T-helper 2 cell treated with Interferon-gamma antibody and Interleukin-4, amounts not matched to agents 100 ng/mL and 5 ng/mL, for 36 hours (primary cell): ENCODE measurements around the gene MTX2. TPM values are rescaled to one million over a fixed set of nuclear protein-coding genes. Genes with fewer than 3 reads are reported as not detected.

ENCODE experiments used
- intact Hi-C: fragments of 100-400 bp; cut with micrococcal nuclease; formaldehyde crosslinking; loops from one replicate; pipeline ENCODE4 v1.15.1; 2023
- total RNA-seq: library from RNA; stranded (reverse); gene quantifications from 2 replicates; pipeline ENCODE4 v1.2.3, GENCODE V29; 2022

The MTX2 gene
- 15.8 TPM in 2 replicates for total RNA-seq

DNA sequence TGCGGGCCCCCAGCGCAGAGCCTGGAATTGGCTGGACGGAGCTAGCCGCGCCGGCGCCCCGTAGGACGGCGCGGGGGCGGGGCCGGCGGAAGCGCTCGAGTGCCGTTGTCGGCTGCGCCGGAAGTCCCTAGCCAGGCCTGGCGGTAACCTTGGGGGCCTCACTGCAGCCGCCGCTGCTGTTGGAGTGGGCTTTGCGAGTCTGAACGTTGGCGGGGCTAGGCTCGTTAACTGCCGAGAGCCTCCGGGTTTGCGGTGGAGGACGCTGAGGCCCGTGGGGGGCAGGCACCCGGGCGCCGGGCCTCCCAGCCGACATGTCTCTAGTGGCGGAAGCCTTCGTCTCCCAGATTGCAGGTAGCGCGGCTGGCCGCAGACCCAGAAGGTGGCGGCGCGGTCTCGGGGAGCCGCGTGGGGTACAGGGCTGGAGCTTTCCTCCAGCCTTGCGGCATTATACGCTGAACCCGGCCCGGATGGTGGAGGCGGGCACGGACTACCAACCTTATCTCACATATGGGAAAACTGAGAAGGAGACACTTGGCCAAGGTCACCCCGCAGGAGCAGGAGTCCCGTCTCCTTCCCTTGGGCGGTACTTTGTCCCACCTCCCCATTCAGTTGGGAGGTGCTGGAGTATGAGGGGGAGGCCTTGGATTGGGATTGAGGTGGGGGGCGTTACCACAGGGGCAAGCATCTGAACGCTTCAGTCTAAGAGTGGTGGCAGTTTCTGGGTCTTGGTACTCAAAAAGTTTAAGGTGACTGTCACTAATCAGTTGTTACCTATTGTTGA, at the start of gene MTX2:
MTX2 (plus strand) TSS at position 124 of the 781 bp plus-strand sequence; CDS start at position 312, 188 bp downstream.
- intact Hi-C loops = loop anchor here (1.0 to 10.0 kb wide), 2 partner anchors 267 to 875 kb away; partner anchors contain the start of gene LNPK

GRCh38 chr2:176227874-176228273, 41.4 kb upstream of the MTX2 start:
- intact Hi-C loops = no loop called here

GRCh38 chr2:176234156-176234555, 35.1 kb upstream of the MTX2 start:
- intact Hi-C loops = no loop called here

DNA sequence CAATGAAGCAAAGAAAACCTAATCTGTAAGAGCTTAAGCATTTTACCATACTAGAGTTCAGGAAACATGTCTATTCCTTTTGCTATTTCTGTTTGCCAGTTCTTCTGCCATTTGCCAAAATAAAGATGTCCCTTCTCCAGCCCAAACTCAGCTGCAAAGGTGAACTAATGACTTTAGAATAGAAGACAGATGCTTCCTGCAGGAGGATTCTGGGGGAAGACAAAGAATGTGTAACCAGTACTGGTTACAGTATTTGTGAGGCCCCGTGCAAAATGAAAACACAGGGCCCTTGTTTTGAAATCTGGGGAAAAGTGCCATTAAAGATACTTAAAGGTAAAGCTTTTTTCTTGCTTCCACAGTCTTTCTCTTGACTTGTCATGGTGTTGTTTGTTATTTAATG, 34.3 kb upstream of the MTX2 start:
- intact Hi-C loops = no loop called here

GRCh38 chr2:176237456-176237855, 31.8 kb upstream of the MTX2 start:
- intact Hi-C loops = no loop called here

DNA sequence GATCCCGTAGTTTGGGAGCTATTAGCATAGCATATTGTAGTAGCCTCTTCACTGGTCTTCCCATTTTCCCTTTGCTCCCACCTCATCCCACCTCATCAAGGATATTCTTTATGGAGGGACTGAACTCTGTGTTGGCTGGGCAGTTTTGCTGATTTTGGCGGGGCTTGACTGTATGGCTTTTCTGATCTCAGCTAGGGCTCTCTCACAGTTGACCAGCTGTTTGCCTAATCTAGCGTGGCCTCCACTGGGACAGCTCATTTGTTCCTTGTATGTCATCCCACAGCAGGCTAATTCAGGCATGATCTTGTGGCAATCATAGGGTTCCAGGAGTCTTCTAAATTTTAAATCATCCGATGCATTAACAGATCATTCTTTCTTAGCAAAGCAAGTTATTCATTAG, 30.2 kb upstream of the MTX2 start:
- intact Hi-C loops = no loop called here

GRCh38 chr2:176240301-176240700, 28.9 kb upstream of the MTX2 start:
- intact Hi-C loops = no loop called here

DNA sequence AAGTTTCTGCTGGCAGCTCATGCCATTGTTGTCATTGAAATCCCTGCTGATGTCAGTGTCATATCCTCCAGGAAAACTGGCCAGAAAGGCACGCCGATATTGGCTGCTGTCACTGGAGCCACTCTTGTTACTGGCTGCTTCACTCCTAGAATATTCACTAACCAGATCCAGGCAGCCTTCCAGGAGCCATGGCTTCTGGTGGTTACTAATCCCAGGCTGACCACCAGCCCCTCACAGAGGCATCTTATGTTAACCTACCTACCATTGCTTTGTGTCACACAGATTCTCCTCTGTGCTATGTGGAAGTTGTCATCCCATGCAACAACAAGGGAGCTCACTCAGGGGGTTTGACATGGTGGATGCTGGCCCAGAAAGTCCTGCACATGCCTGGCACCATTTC, 27.0 kb upstream of the MTX2 start:
- intact Hi-C loops = no loop called here

DNA sequence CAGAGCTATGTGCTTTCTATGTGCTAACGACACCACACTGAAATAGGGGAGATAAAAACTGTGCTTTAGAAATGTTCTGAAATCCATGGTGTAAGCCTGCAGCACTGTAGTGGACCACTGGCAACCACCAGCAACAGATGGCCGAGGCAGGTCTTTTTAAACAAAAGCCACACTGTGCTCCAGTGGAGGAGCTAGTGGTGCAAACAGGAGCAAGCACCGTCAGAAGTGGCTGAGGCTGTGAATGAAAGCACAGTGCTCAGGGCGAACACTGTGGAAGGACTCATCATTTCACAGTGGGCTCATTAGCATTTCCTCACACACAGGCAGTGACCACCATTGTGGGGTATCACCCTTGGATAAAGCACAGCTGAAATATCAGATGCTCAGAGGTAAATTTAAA, 22.9 kb upstream of the MTX2 start:
- intact Hi-C loops = no loop called here

GRCh38 chr2:176247859-176248258, 21.4 kb upstream of the MTX2 start:
- intact Hi-C loops = no loop called here

GRCh38 chr2:176251928-176252327, 17.3 kb upstream of the MTX2 start:
- intact Hi-C loops = no loop called here

DNA sequence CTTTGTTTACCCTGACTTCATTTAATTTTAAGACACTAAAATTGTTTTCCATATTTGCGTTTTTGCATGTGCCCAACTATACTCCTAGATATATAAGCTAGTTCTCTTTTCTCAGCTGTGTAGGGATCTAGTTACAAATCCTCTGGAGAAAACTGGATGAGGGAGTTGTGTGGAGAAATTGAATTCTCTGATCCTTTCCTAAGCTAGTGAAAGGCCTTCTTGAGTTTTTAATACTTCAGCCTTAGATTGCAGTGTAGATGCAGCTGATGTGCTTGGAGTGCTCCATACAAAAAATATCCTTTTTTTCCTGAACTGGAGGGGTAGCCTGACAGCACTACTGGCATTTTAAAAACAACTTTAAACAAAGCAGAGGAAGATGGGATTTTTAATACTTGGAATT, 8.6 kb upstream of the MTX2 start:
- intact Hi-C loops = loop anchor here (10.0 kb wide), 1 partner anchor 884 kb away; no protein-coding TSS in a partner anchor

- intact Hi-C loops = loop anchor here (10.0 kb wide), 1 partner anchor 884 kb away; no protein-coding TSS in a partner anchor
Measured at GRCh38 chr2:176261136-176261535, 8.1 kb upstream of the MTX2 start.

GRCh38 chr2:176268976-176269318, 295 bp upstream of the MTX2 start:
- intact Hi-C loops = loop anchor here (1.0 to 10.0 kb wide), 2 partner anchors 267 to 876 kb away; partner anchors contain the start of gene LNPK

DNA sequence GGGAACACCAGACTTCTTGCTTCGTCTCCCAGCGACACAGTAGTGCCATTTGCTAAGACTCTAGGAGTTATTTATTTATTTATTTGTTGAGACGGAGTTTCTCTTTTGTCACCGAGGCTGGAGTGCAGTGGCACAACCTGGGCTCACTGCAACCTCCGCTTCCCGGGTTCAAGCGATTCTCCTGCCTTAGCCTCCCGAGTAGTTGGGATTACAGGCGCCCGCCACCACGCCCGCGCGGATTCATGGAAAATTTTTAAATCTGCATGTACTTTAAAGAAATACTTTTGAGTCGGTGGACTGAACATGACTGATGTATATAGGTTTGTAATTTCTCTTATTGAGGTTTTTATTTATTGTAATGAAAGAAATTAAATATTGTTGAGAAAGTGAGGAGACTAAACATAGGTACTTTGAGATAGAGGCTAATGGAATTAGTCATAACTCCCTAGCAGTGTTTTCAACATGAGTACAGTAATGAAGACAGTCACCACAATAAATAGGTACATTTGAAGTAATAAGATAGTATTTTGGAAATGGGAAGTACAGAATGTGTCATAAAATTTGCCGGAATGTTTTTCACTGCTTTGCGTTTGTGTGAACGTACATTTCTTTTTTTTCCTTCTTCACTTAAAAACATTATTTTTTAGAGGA, 983 bp downstream of the MTX2 start:
- intact Hi-C loops = no loop called here

DNA sequence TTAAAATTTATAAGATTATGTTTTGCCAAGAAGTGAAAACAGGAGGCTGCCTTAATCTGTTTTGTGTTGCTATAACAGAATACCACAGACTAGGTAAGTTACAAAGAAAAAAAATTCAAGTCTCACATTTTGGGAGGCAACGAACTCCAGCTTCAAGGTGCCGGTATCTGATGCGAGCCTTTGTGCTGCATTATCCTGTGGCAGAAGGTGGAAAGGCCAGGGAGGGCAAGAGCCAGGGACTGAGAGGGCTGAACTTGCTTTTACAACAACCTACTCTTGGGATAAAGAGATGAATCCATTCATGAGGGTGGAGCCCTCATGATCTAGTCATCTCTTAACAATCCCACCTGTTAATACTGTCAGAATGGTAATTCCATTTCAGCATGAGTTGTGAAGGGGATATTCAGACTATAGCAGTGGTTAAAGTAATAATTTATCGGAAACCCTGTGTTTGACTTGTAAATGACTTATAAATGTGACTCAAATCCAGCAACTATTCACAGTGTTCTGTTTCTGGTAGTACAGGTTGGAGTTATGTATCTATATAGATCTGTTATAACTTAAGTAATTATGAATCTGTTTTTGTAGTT, 3.7 kb downstream of the MTX2 start:
- intact Hi-C loops = no loop called here

GRCh38 chr2:176278927-176279326, 9.7 kb downstream of the MTX2 start:
- intact Hi-C loops = no loop called here

- intact Hi-C loops = no loop called here
Measured at GRCh38 chr2:176280156-176280555, 10.9 kb downstream of the MTX2 start.

- intact Hi-C loops = no loop called here
Measured at GRCh38 chr2:176280867-176281658, 11.8 kb downstream of the MTX2 start.

DNA sequence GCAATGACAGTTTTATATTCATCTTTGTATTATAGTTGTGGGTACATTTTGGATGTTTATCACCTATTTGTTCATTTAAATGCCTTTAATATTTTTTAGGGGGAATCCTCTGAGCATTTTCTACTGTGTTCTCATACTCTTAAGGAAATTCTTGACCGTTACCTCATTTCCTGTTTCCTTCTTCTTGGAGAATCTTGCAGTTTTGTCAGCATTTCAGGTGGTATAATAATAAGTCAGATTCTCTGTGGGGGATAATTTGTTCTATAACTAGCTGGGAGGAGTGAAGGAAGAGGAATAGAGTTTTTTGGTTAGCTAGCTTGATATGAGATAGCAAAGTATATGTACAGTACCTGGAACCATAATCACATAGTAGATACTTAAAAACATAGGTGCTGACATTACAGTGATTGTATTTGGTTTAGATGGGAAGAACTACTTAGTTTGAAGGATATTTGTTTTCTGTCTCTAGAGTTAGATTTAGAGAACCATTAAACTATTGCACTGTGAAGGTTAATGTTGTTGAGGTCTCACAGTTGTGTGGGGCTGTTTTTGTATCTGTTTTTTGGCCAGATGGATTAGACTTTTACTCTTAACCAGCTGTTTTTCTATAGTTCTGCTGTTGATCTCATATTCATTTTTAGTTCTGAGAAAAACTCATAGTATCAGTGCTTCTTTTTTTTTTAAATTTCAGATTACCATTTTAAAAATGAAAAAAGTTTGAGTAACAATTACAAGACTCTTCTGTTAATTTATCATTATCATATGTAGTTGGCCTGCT, 14.2 kb downstream of the MTX2 start:
- intact Hi-C loops = no loop called here
